ENCODE data around the gene LRFN5. TPM values are rescaled to one million over a fixed set of nuclear protein-coding genes. Genes with fewer than 3 reads are reported as not detected.

The LRFN5 gene
- total RNA-seq, 1 donor from 2014 or later: not detected

DNA sequence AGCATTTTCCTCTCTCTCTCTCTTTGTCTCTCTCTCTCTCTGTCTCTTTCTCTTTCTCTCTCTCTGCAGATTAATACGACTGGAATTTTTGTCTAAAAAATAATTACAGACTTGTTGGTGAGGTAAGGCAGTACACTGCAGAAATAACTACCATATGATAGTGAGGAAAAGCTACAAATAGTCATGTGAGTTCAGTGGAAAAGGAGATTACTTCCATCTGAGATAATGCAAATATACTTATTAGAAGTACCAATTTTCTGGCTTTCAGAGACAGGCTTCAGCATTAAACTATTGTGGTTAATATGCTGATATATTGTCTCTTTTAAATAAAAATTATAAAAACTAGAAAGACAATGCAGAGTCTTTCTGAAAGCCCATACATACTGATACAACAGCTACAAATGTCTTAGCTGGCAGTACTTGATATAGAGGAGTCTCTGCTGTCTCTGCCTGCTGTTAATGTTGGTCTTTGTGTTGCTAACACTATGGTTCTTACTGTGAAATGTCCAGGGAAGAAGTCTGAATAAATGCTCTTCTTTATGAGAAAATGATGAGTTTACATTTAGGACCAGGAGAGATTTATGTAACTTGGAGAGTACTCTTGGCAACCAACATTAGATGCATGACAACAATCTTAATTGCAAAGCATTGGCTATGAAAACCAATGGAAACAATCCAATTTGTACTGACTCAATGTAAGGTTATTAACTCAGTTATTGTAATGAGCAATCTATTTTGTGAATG, 167.0 kb downstream of the LRFN5 start:
- no peak for DNase-seq

- DNase-seq: no peak
Observed at GRCh38 chr14:41782511-41782910, 175.8 kb downstream of the LRFN5 start.

- no peak for DNase-seq
Observed at GRCh38 chr14:41783403-41783802, 176.7 kb downstream of the LRFN5 start.

- DNase-seq: no peak
Observed at GRCh38 chr14:41785696-41786095, 179.0 kb downstream of the LRFN5 start.

DNA sequence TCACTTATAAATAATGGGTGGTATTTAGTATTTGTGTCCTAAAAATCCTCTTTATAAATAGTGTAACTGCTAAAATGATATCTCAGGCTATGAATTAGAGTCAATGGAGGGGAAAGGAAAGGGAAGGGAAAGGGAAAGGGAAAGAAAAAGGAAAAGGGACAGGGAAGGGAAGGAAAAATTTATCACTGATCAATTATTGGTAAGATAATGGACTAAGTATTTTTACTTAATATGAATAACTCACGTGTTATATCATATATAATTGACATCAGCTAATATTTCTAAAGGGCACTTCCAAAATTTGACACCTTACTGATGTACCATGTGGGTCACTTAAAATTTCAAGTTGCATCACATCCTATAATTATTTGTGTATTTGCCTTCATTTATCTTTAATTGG, 193.1 kb downstream of the LRFN5 start:
- no peak for DNase-seq

GRCh38 chr14:41805633-41806032, 199.0 kb downstream of the LRFN5 start:
- DNase-seq: no peak

DNA sequence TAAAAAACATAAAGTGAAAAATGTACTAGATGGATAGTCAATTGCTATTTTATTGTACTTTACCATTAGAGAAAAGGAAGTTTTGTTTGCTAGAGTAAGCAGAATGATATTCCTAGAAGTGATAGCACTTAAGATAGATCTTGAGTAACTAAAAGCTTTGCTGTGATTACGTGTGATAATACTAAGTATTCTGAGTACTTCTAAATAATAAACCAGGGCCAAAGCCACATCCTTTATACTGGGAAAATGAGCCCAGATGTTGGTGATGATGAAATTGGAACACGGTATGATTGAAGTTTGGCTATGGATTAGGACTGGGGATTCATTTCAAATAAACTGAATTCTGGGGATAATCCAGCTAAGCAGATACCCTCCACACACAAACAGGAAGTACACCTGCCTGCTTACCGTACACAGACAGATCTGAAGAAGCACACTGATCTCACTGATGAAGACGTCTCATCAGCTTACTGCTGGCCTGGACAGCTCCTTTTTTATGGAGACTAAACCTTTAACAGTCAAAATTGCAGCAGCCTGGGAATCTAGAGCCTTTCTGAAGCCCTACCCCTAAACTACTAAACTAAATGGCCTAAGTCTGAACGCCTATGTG, 199.8 kb downstream of the LRFN5 start:
- DNase-seq: no peak

DNA sequence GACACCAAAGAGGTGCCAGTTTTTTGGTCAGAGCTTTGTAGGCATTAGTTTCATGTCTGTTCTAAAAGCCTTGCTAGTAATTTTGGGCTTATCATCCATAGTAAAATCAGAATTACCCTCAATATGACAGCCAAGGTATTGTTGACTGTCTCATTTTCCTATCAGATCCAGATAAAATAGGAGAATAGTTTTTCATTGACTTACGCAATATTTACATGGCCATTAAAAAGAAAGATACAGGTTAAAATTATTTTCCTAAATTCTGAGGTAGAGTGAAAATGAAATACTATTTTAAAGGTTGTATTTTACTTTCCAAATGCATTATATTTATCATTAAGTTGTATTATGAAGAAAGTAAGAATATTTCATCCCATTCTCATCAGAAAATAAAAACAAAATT, 203.7 kb downstream of the LRFN5 start:
- no peak for DNase-seq

GRCh38 chr14:41817626-41818025, 210.9 kb downstream of the LRFN5 start:
- no peak for DNase-seq

- DNase-seq: no peak
Observed at GRCh38 chr14:41824441-41824840, 217.8 kb downstream of the LRFN5 start.

- no peak for DNase-seq
Observed at GRCh38 chr14:41825622-41826021, 218.9 kb downstream of the LRFN5 start.

- no peak for DNase-seq
Observed at GRCh38 chr14:41830714-41831406, 224.2 kb downstream of the LRFN5 start.

GRCh38 chr14:41839661-41840060, 233.0 kb downstream of the LRFN5 start:
- no peak for DNase-seq

DNA sequence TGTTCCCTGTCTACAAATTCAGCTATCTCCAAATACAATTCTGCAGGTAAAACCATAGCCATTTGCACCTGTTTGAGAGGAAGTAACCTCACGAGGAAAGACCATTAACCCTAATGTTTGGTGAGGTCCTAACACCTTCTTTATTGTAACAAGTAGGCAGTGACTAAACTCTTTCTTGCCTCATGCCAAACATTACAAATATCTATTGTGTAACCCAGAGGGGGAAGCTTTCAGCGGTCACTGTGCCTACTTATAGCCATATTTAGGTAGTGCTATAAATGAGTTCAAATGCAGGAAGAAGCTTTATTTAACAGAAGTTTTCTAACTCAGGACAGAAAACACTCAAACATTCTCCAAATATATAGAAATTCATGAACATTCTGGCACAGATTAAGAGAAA, 252.7 kb downstream of the LRFN5 start:
- no peak for DNase-seq

DNA sequence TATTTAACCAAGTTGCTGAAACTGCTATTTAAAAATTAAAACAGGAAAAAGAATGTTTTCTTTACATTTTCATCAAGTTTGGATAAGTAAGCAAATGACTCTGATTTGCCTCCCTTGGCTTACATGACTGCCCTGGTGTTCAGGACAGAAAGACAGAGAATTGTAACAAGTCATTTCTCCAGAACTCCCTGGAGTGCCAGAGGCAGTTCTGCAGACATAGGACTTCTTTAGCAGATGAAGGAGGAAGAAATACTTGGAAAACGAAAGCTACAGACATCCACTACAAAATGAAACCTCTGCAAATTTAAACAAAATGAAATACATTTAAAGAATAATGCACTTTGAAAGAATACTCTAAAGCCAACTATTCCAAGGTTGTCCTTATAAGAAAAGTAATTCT, 253.9 kb downstream of the LRFN5 start:
- no peak for DNase-seq

DNA sequence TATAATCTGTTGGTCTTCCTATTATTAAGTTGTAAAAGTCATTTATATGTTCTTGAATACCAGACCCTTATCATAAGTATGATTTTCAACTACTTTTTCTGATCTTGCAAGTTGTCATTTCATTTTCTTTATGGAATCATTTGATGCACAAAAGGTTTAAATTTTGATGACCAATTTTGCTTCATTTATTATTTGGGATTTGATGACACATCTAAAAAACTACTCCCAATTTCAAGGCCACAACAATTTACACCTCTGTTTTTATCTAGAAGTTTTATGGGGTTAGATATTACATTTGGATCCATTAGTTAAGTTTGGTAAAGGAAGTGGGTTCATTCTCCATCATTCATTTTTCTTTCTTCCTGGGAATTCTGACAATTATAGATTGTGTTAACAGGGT, 259.2 kb downstream of the LRFN5 start:
- DNase-seq: no peak

DNA sequence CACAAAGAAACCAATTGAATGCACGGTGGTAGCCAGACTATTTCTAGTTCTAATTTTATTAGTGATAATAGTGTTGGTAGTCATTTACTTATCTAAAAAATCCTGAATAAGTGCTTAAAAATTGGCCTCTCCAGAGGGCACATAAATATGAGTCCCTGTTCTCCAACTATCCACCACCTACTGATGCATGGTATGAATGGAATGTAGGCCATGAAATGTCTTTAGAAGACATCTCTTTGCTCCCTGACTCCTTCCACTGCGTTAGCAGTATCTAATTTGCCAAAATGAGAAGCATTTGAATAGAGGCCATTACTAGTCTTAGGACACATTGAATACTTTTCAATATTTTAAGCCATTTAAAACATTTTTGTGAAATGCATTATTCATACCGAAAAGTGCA, 261.7 kb downstream of the LRFN5 start:
- no peak for DNase-seq

GRCh38 chr14:41872931-41873685, 266.4 kb downstream of the LRFN5 start:
- DNase-seq: no peak

GRCh38 chr14:41873686-41874317, 267.1 kb downstream of the LRFN5 start:
- no peak for DNase-seq

DNA sequence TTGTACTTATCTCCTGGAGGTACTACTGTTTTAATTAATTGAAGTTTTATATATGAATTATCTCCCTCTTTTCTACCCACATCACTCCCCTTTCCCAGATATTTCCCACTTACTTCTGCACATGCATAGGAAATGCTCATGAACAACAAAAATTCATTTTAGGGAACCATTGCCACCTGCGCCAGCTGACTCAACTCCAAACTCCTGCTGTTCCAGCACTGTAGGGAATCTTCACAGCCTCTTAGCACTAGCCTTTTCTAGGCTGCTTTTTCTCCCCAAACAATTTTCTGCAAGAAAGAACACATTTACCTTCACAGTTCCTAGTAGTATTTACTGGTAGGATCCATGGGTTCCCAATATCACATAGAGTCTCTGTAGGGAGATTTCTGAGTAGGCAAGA, 268.4 kb downstream of the LRFN5 start:
- DNase-seq: no peak

DNA sequence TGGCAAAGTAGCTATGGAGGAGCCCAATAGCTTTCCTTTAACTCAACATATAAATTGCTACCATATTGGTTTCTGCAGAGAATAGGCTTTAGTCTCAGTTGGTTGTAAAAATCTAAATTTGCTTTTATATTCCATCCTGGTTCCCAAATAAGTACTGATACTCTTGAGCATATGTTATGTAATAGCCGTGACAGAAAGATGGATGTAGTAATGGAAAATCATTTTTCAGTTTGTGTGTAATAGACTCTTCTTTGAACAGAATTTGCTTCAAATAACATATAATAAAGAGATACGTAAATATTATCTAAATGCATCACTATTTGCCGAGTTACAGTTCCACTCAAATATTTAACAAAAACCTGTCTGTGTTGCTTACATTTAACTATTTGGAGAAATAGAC, 271.6 kb downstream of the LRFN5 start:
- no peak for DNase-seq

- no peak for DNase-seq
Observed at GRCh38 chr14:41891624-41892023, 284.9 kb downstream of the LRFN5 start.

DNA sequence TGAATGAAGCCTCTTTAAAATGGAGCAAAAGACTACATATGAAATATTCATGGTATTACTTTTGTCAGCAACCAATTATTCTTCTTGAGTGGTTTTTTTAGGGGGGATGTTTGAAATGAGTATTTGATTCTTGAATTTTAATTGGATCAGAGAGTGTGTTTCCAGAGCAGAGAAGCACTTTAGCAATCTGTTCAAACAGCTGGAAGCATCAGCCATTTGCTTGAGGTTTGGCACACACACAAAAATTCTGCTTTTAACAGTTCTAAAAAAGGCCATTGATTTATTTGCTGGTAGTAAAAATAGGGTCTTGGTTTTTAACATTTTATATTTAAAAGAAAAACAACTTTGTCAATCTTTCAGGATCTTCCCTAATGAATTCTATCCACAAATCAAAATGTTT, 292.7 kb downstream of the LRFN5 start:
- DNase-seq: no peak

All from dermis blood vessel endothelial cell (primary cell).